22Rv1 (cell line): ENCODE results near the gene IPO9.
A peak's percentile ranks its signal among the peaks of the same experiment; 100 is the strongest.

ENCODE experiments used
- H3K27ac ChIP-seq: fragments of 450-650 bp; 2 replicates; pipeline ENCODE4 v1.5.1; 2017
- CTCF ChIP-seq: fragments of 450-650 bp; IDR thresholded peaks from 2 replicates; pipeline ENCODE4 v1.5.1; 2017; ENCODE audit warnings: mild to moderate bottlenecking
- ZFX ChIP-seq: fragments of 450-650 bp; IDR thresholded peaks from 2 replicates; pipeline ENCODE4 v1.6.1; 2017; ENCODE audit warnings: antibody characterized with exemption, borderline replicate concordance

Gene IPO9

GRCh38 chr1:201792534-201793305, 36.2 kb upstream of the IPO9 start:
- TF ChIP-seq CTCF (peak; percentile 98), ZFX (no peak)
- no peak overlapping the region; the same call in 1 of the 2 replicates for H3K27ac ChIP-seq

GRCh38 chr1:201793306-201793925, 35.5 kb upstream of the IPO9 start:
- no peak overlapping the region; the same call in 1 of the 2 replicates for H3K27ac ChIP-seq
- no peak for TF ChIP-seq ZFX
- TF ChIP-seq CTCF = peak; percentile 72

GRCh38 chr1:201795066-201795465, 33.9 kb upstream of the IPO9 start:
- H3K27ac ChIP-seq = no peak overlapping the region
- TF ChIP-seq ZFX (no peak), CTCF (peak; percentile 74)

GRCh38 chr1:201800246-201800645, 28.7 kb upstream of the IPO9 start:
- TF ChIP-seq CTCF (no peak), ZFX (no peak)
- H3K27ac ChIP-seq = no peak overlapping the region

GRCh38 chr1:201806801-201807200, 22.2 kb upstream of the IPO9 start:
- no peak for TF ChIP-seq ZFX
- no peak for TF ChIP-seq CTCF
- no peak overlapping the region for H3K27ac ChIP-seq

- TF ChIP-seq CTCF = no peak
These were observed 20.9 kb upstream of the IPO9 start for GRCh38 chr1:201807958-201808632.

GRCh38 chr1:201808633-201808990, 20.3 kb upstream of the IPO9 start:
- H3K27ac ChIP-seq = no peak overlapping the region
- no peak for TF ChIP-seq CTCF
- no peak for TF ChIP-seq ZFX

More at GRCh38 chr1:201807958-201808632, 20.9 kb upstream of the IPO9 start:
- H3K27ac ChIP-seq = no peak overlapping the region
